Ovary (tissue), 9 donors: Measurements from ENCODE around the gene SMIM30. TPM values are rescaled to one million over a fixed set of nuclear protein-coding genes. Genes with fewer than 3 reads are reported as not detected.
"Not testable (repeated sequence)": the region's sequence is repeated elsewhere in the genome, so short reads cannot be mapped to it uniquely, and the experiment has no call there.

Source experiments
- DNase-seq, 5 donors: peaks; one replicate each; pipeline ENCODE4 v3.0.0-alpha.2; 2019 to 2020
- H3K27ac ChIP-seq, 2 donors: fragments of 200-600 bp; one replicate each; pipeline versions ENCODE4 v1.5.1 to v1.8.0; 2019 to 2022
- H3K27me3 ChIP-seq: fragments of 200-600 bp; one replicate; pipeline ENCODE4 v1.8.0; 2022
- H3K36me3 ChIP-seq: fragments of 200-600 bp; sonication (generic); one replicate; pipeline ENCODE4 v1.5.1; 2019
- H3K4me1 ChIP-seq: one replicate; pipeline ENCODE4 v1.8.1; 2013; ENCODE audit warnings: mild to moderate bottlenecking, moderate library complexity; ENCODE audit not compliant: insufficient read depth
- H3K4me3 ChIP-seq: fragments of 200-600 bp; sonication (generic); one replicate; pipeline ENCODE4 v1.5.1; 2017
- H3K9me3 ChIP-seq, 2 donors: fragments of 200-600 bp in 1 of 2; sonication (generic) in 1 of 2; one replicate each; pipeline versions ENCODE4 v1.5.1 to v1.8.1; 2013 to 2019; ENCODE audit warnings: mild to moderate bottlenecking in 1 of 2, moderate library complexity in 1 of 2
- EP300 ChIP-seq: sonication (generic); formaldehyde crosslinking; IDR thresholded peaks from one replicate; pipeline ENCODE4 v1.6.1; 2017; ENCODE audit warnings: antibody characterized with exemption
- POLR2A ChIP-seq: fragments of 450-650 bp; IDR thresholded peaks from one replicate; pipeline ENCODE4 v1.6.1; 2017; ENCODE audit warnings: antibody characterized with exemption, mild to moderate bottlenecking, moderate library complexity
- WGBS, 3 donors: extraction: QIAGEN DNeasy Blood & Tissue Kit in 1 of 3; methylation state at CpG; one replicate each; pipeline versions ENCODE4 v1.1.5 to v1.1.7; 2013 to 2017; 5-methylcytosine and 5-hydroxymethylcytosine counted together
- intact Hi-C, 4 donors: fragments of 100-400 bp; cut with DNase I; formaldehyde crosslinking; loops; one replicate each; pipeline versions ENCODE4 v1.11.0 to v1.15.1; 2022 to 2023
- polyA plus RNA-seq, 2 donors: library from polyadenylated mRNA; stranded (reverse); fragments of 200-250 nt in 1 of 2; fragments of 350-450 nt in 1 of 2; fragmentation: Illumina TruSeq in 1 of 2; extraction: RNeasy Lipid Tissue Mini Kit (QIAGEN cat#74804) in 1 of 2; gene quantifications; one replicate each; pipeline ENCODE4 v1.2.3, GENCODE V29; 2013 to 2014
- total RNA-seq, 7 donors: library from RNA; depleted of rRNA in 2 of 7; stranded (reverse); fragments of >200 nt in 2 of 7; fragmentation: NEBNext Ultra II Directional in 3 of 7; extraction: Animal tissue kit (Norgen Biotek cat#: 25700) in 3 of 7; gene quantifications; one replicate each; pipeline versions ENCODE4 v1.1.0 to v1.2.4, GENCODE V29; 2016 to 2023
- TF ChIP-seq, protein P1 (sequence below), 3 donors: fragments of 450-650 bp in 2 of 3; fragments of 200-600 bp in 1 of 3; IDR thresholded peaks; one replicate each; pipeline versions ENCODE4 v1.5.1 to v1.8.0; 2016 to 2022; ENCODE audit warnings: antibody characterized with exemption in 3 of 3, mild to moderate bottlenecking in 1 of 3
- donor health status: DM: no; HTN: no; CAD: no; lungs with moderate emphysema.
- donor health status: DM: no; HTN: no; CAD: no.
- donor health status: Bipolar disorder and iron deficiency.
- donor health status: DM: yes; HTN: yes; CAD: no.
- donor health status: DM: no; HTN: no; CAD: no.
- donor health status: DM: yes; HTN: yes; CAD: no.

SMIM30 gene
- total and polyA plus RNA-seq, 9 donors = 19.1 to 47.7 (median 26.4) TPM

DNA sequence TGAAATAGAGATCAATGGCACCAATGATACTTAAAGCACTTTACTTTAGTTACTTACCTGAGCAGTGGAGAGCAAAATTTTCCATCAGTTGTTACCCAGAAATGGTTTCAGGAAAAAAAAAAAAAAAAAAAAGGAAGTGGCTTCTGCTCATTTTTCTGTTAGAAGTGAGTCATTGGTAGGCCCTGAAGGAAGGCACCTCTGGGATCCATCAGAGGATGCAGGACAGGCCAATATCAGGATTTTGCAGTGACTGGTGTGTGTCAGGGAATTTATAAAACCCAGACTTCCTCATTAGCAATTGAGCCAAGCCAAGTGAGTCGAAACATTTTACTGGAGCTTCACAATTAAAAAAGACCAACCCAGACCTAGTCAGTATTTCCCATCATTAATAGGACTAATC lies 2.3 kb upstream of the SMIM30 start:
- DNase-seq = no peak
- no peak overlapping the region for H3K4me3 ChIP-seq
- 67 to 84% (median 81%) methylated on average over 1 of the region's 1 CpG for WGBS, 3 donors
- intact Hi-C loops = no loop called here
- no peak overlapping the region for H3K27ac ChIP-seq
- no peaks in the 10 kb centered on the region for H3K36me3 ChIP-seq
- no peaks in the 10 kb centered on the region for H3K27me3 ChIP-seq
- H3K9me3 ChIP-seq = no peaks in the 10 kb centered on the region
- TF ChIP-seq POLR2A = no peak
- TF ChIP-seq, protein P1, sequence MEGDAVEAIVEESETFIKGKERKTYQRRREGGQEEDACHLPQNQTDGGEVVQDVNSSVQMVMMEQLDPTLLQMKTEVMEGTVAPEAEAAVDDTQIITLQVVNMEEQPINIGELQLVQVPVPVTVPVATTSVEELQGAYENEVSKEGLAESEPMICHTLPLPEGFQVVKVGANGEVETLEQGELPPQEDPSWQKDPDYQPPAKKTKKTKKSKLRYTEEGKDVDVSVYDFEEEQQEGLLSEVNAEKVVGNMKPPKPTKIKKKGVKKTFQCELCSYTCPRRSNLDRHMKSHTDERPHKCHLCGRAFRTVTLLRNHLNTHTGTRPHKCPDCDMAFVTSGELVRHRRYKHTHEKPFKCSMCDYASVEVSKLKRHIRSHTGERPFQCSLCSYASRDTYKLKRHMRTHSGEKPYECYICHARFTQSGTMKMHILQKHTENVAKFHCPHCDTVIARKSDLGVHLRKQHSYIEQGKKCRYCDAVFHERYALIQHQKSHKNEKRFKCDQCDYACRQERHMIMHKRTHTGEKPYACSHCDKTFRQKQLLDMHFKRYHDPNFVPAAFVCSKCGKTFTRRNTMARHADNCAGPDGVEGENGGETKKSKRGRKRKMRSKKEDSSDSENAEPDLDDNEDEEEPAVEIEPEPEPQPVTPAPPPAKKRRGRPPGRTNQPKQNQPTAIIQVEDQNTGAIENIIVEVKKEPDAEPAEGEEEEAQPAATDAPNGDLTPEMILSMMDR (IDR thresholded peaks at IDR 0.05) = no peak
- TF ChIP-seq EP300 = no peak
- no peaks in the 10 kb centered on the region for H3K4me1 ChIP-seq

DNA sequence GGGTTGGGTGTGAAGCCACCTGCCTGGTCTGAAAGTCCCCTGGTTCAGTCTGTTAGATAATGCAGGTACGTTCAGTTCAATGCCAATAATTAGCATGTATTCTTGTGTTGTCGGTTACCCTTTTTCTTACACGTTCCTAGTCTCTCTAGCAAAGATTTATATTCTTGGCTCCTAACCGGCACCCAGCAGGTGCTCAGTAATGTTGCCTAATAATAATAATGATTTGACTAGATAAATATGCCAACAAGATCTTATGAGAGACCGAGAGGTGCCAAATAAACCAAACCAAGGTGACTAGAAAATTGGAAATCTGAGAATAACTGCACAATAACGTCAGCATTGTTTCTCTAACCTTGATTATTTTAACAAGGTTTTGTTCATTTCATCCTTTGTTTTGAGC lies 1.1 kb upstream of the SMIM30 start:
- DNase-seq = no peak
- Histone ChIP-seq H3K4me3 (no peak overlapping the region), H3K36me3 (no peaks in the 10 kb centered on the region), H3K27me3 (no peaks in the 10 kb centered on the region), H3K9me3 (no peaks in the 10 kb centered on the region), H3K27ac (no peak overlapping the region), H3K4me1 (no peaks in the 10 kb centered on the region)
- intact Hi-C loops = no loop called here
- TF ChIP-seq, protein P1 (IDR thresholded peaks at IDR 0.05) = no peak
- TF ChIP-seq POLR2A = no peak
- TF ChIP-seq EP300 = no peak
- WGBS, 3 donors = 68 to 76% (median 74%) methylated on average over 6 of the region's 6 CpGs

DNA sequence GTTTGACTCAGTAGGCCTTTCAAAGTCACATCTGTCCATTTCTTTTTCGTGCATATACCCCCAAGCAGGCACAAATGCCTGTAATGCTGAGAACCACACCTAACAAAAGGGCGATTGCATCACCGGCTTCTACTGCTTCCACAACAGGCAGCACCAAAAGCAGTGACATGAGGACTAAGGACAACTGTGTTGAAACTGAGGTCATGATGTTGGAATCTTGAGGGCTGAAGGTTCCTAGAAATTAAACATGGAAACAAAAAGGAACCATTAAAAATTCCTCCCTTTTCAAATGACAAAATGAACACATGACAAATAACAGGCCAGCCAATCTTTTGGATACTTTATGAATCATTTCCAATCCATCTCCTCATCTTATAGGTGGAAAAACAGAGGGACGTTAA lies 980 bp downstream of the SMIM30 start:
- intact Hi-C loops, DNase-seq, H3K9me3 ChIP-seq, H3K4me1 ChIP-seq, H3K36me3 ChIP-seq, H3K27me3 ChIP-seq, H3K27ac ChIP-seq, H3K4me3 ChIP-seq: not testable (repeated sequence)
- WGBS, 3 donors = 76 to 78% (median 77%) methylated on average over 4 of the region's 4 CpGs

DNA sequence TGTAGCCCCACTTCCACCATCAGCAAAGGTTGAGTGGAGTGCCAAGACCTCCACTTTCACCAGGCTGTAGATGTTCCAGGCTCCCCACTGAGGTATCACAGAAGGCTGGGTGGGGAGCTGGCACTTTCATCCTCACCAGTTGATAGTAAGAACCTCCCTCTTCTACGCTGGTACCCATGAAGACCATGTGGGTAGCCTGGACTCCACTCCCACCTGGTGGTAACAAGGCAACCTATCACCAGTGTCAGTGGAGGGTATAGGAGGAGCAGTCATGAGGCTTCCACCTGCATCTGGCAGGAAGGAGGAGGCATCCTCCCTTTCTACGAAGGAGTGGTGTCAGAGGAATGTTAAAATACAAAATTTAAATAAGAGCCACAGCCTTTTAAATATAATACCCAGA lies 4.4 kb downstream of the SMIM30 start:
- TF ChIP-seq POLR2A = no peak
- TF ChIP-seq EP300 = no peak
- TF ChIP-seq, protein P1 (IDR thresholded peaks at IDR 0.05) = no peak
- H3K4me1 ChIP-seq = no peaks in the 10 kb centered on the region
- no peaks in the 10 kb centered on the region for H3K9me3 ChIP-seq
- WGBS, 3 donors = 72 to 78% (median 77%) methylated on average over 2 of the region's 2 CpGs
- no peaks in the 10 kb centered on the region for H3K27me3 ChIP-seq
- no peak overlapping the region for H3K27ac ChIP-seq
- DNase-seq = no peak
- H3K36me3 ChIP-seq = no peaks in the 10 kb centered on the region
- H3K4me3 ChIP-seq = no peak overlapping the region
- intact Hi-C loops = no loop called here

DNA sequence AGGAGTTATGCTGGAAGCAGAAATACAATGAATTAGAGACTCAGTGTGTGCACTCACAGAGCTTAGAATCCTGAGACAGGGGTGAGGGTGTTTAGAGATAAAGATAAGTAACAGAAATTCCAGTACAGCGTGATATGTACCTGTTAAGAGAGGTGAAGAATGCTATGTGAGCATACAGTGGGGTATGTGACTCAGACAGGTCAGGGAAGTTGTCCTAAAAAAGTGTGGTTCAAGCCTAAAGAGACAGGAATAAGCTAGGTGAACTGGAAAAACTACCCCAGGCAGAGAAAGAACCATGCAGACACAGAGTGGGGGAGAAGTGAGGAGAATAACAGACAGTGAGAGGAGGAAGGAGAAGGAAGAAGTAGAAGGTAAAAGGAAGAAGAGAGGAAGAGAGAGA lies 8.6 kb downstream of the SMIM30 start:
- TF ChIP-seq, protein P1 (IDR thresholded peaks at IDR 0.05) = no peak
- TF ChIP-seq POLR2A = no peak
- TF ChIP-seq EP300 = no peak
- 38 to 91% (median 78%) methylated on average over 1 of the region's 1 CpG for WGBS, 3 donors
- Histone ChIP-seq H3K36me3 (no peaks in the 10 kb centered on the region), H3K9me3 (no peaks in the 10 kb centered on the region), H3K4me1 (no peaks in the 10 kb centered on the region), H3K4me3 (no peak overlapping the region), H3K27ac (no peak overlapping the region), H3K27me3 (no peaks in the 10 kb centered on the region)
- intact Hi-C loops = loop anchor here in 1 of 4 donors (10.0 kb wide), 1 partner anchor 675 kb away; no protein-coding TSS in a partner anchor
- no peak for DNase-seq
